KMS-11 (cell line): ENCODE measurements around the gene IL10RA.

Experiments used
- H2AFZ ChIP-seq: fragments of 200-600 bp; sonication (generic); 2 replicates; pipeline ENCODE4 v1.6.1; 2016; ENCODE audit warnings: antibody characterized with exemption, mixed run types, low read depth
- H3K27ac ChIP-seq: fragments of 200-600 bp; sonication (generic); 2 replicates; pipeline ENCODE4 v1.6.1; 2016; ENCODE audit warnings: mild to moderate bottlenecking, mixed run types
- H3K27me3 ChIP-seq: fragments of 200-600 bp; sonication (generic); 2 replicates; pipeline ENCODE4 v1.6.1; 2017; ENCODE audit warnings: mild to moderate bottlenecking, low read depth, mixed run types, moderate library complexity; ENCODE audit not compliant: insufficient read depth
- H3K36me3 ChIP-seq: fragments of 200-600 bp; sonication (generic); 2 replicates; pipeline ENCODE4 v1.6.1; 2017; ENCODE audit warnings: mild to moderate bottlenecking, mixed run types; ENCODE audit not compliant: insufficient read depth
- H3K4me1 ChIP-seq: fragments of 200-600 bp; sonication (generic); 2 replicates; pipeline ENCODE4 v1.6.1; 2016; ENCODE audit warnings: mild to moderate bottlenecking, low read depth, mixed run types; ENCODE audit not compliant: poor library complexity, severe bottlenecking
- H3K4me2 ChIP-seq: fragments of 200-600 bp; sonication (generic); 2 replicates; pipeline ENCODE4 v1.7.0; 2016; ENCODE audit warnings: mild to moderate bottlenecking, mixed run types
- H3K4me3 ChIP-seq: fragments of 200-600 bp; sonication (generic); IDR thresholded peaks from 2 replicates; pipeline ENCODE4 v1.6.1; 2017; ENCODE audit warnings: low read depth, low read length, mixed read lengths; ENCODE audit not compliant: insufficient read depth
- H3K79me2 ChIP-seq: fragments of 200-600 bp; sonication (generic); 2 replicates; pipeline ENCODE4 v1.6.1; 2016; ENCODE audit warnings: low read depth, mixed run types; ENCODE audit not compliant: insufficient read depth
- H3K9ac ChIP-seq: fragments of 200-600 bp; sonication (generic); 2 replicates; pipeline ENCODE4 v1.6.1; 2016; ENCODE audit warnings: mild to moderate bottlenecking, mixed run types
- H4K20me1 ChIP-seq: fragments of 200-600 bp; sonication (generic); 2 replicates; pipeline ENCODE4 v1.6.1; 2016; ENCODE audit warnings: mild to moderate bottlenecking, mixed run types; ENCODE audit not compliant: insufficient read depth
- TF ChIP-seq, protein P1 (sequence below): fragments of 200-600 bp; sonication (generic); conservative IDR thresholded peaks from 2 replicates; pipeline ENCODE4 v1.6.1; 2017; ENCODE audit warnings: low read depth, mild to moderate bottlenecking, antibody characterized with exemption, low read length, moderate library complexity, mixed read lengths

IL10RA gene

GRCh38 chr11:117999354-117999993, 13.3 kb downstream of the IL10RA start:
- Histone ChIP-seq H3K4me3 (no peak overlapping the region), H2AFZ (no peak overlapping the region), H3K4me2 (no peak overlapping the region), H3K27ac (no peak overlapping the region), H3K79me2 (no peaks in the 10 kb centered on the region), H3K27me3 (no peaks in the 10 kb centered on the region), H4K20me1 (no peaks in the 10 kb centered on the region), H3K9ac (no peak overlapping the region), H3K4me1 (no peaks in the 10 kb centered on the region), H3K36me3 (no peaks in the 10 kb centered on the region)
- TF ChIP-seq, protein P1, sequence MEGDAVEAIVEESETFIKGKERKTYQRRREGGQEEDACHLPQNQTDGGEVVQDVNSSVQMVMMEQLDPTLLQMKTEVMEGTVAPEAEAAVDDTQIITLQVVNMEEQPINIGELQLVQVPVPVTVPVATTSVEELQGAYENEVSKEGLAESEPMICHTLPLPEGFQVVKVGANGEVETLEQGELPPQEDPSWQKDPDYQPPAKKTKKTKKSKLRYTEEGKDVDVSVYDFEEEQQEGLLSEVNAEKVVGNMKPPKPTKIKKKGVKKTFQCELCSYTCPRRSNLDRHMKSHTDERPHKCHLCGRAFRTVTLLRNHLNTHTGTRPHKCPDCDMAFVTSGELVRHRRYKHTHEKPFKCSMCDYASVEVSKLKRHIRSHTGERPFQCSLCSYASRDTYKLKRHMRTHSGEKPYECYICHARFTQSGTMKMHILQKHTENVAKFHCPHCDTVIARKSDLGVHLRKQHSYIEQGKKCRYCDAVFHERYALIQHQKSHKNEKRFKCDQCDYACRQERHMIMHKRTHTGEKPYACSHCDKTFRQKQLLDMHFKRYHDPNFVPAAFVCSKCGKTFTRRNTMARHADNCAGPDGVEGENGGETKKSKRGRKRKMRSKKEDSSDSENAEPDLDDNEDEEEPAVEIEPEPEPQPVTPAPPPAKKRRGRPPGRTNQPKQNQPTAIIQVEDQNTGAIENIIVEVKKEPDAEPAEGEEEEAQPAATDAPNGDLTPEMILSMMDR, result no peak

GRCh38 chr11:118000067-118000849, 14.1 kb downstream of the IL10RA start:
- H3K4me1 ChIP-seq, result no peaks in the 10 kb centered on the region
- H3K9ac ChIP-seq, result no peak overlapping the region
- H4K20me1 ChIP-seq, result no peaks in the 10 kb centered on the region
- no peak overlapping the region for H3K4me3 ChIP-seq
- H3K27me3 ChIP-seq, result no peaks in the 10 kb centered on the region
- no peak overlapping the region for H2AFZ ChIP-seq
- TF ChIP-seq, protein P1, result no peak
- H3K27ac ChIP-seq, result no peak overlapping the region
- H3K36me3 ChIP-seq, result no peaks in the 10 kb centered on the region
- no peak overlapping the region for H3K4me2 ChIP-seq
- no peaks in the 10 kb centered on the region for H3K79me2 ChIP-seq

DNA sequence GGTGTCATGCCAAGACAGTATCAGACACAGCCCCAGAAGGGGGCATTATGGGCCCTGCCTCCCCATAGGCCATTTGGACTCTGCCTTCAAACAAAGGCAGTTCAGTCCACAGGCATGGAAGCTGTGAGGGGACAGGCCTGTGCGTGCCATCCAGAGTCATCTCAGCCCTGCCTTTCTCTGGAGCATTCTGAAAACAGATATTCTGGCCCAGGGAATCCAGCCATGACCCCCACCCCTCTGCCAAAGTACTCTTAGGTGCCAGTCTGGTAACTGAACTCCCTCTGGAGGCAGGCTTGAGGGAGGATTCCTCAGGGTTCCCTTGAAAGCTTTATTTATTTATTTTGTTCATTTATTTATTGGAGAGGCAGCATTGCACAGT, 14.6 kb downstream of the IL10RA start:
- H3K4me1 ChIP-seq, result no peaks in the 10 kb centered on the region
- no peak overlapping the region for H3K27ac ChIP-seq
- H3K79me2 ChIP-seq, result no peaks in the 10 kb centered on the region
- H2AFZ ChIP-seq, result no peak overlapping the region
- no peaks in the 10 kb centered on the region for H3K27me3 ChIP-seq
- no peaks in the 10 kb centered on the region for H3K36me3 ChIP-seq
- TF ChIP-seq, protein P1, result no peak
- H3K9ac ChIP-seq, result no peak overlapping the region
- no peak overlapping the region for H3K4me3 ChIP-seq
- no peaks in the 10 kb centered on the region for H4K20me1 ChIP-seq
- no peak overlapping the region for H3K4me2 ChIP-seq

- Histone ChIP-seq H3K79me2 (no peaks in the 10 kb centered on the region), H4K20me1 (no peaks in the 10 kb centered on the region), H3K27me3 (no peaks in the 10 kb centered on the region), H3K9ac (no peak overlapping the region), H3K4me2 (no peak overlapping the region), H3K4me1 (no peaks in the 10 kb centered on the region), H3K36me3 (no peaks in the 10 kb centered on the region), H2AFZ (no peak overlapping the region), H3K27ac (no peak overlapping the region), H3K4me3 (no peak overlapping the region)
- TF ChIP-seq, protein P1, result no peak
Observed at GRCh38 chr11:118001494-118001971, 15.3 kb downstream of the IL10RA start.
